DMS114 treated with DMSO at 0.1 percent for 48 hours (cell line): Measurements from ENCODE around the gene CTSH.
"Not testable (repeated sequence)": the region's sequence is repeated elsewhere in the genome, so short reads cannot be mapped to it uniquely, and the experiment has no call there.

Experiments used
- DNase-seq: peaks from one replicate; lab custom pipeline; 2025; ENCODE audit not compliant: unreplicated experiment; lab: John Stamatoyannopoulos, UW

CTSH gene

DNA sequence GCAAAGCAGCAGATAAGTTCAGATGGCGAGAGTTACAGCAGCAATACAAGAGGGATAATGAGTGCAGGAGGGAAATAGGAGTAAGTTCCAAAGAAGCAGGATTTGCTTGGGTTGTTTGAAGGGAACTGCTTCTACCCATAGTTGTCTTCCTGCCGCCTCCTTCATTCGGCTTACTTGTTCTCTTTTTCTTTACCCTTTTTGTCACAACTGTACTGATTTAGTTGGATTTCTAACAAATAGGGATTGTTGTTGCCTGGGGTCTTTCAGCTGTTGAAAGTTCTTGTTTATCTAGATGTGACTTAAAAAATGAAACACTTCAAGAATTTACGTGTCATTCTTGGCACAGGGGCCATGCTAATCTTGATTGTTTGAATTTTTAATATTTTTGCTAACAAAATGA, 46.3 kb downstream of the CTSH start:
- DNase-seq = no peak

DNA sequence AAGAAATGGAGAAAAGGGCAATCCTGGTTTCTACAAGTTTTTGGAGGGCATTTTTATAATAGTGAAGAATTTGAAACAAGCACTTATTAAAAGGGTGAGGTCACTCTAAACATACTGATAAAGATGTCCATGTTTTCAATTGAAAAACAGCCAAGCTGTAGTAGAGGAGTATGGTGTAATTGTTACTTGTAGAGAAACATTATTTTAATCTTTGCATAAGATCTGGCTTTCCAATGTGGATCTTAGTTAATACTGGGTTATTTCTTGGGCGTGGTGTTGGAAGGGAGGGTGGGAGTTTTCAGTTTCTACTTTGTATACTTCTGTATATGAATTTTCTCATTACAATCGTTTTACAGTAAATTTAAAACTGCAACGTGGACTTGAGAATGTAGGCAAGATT, 49.4 kb downstream of the CTSH start:
- no peak for DNase-seq

DNA sequence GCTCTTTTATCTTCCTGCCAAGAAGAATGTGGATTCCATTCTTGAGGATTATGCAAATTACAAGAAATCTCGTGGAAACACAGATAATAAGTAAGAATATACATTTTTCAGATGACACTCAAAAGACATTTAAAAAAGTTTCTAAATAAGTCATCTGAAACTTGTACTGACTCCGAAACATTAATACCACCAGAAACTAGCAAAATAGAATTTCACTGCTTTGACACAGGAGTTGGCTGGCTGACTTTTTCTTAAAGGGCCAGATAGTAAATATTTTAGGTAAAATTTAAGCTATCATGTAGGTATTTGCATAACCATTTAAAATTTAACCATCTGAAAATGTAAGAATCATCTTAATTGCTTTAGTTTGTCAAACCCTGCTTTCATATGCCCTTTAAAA, 51.3 kb downstream of the CTSH start:
- DNase-seq = no peak

DNA sequence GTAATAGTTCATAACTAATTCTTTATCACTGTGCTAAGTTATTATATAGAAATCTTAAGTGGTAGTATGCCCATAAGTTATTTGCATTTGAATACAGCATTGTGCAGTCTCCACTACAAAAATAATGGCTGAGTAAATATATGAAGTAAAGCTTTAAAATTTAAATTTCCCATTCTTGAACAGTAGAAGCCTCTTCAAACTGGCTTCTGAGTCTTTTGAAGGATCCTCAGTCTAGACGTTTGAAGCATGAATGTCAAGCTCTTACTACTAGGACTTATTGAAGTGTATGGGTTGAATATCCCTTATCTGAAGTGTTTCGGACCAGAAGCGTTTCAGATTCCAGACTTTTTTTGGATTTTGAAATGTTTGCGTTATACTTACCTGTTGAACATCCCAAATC, 55.8 kb downstream of the CTSH start:
- no peak for DNase-seq

DNA sequence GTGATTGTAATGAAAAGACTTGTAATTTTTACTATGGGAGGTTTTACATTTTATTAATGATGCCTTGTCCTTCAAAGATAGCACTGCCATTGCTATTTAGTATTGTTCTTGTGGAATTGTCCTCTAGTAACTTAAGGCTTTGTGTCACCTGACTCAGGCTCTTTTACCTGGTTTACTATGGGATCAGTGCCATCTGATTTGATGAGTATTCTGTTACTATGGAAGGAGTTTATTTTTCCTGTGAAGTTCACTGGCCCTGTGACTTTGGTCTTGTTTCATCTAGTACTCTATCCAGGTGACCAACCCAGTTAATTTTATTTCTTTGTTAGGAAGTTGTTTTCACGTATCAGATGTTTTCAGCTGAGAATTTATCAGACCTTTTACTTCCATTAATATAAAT, 63.2 kb downstream of the CTSH start:
- no peak for DNase-seq

DNA sequence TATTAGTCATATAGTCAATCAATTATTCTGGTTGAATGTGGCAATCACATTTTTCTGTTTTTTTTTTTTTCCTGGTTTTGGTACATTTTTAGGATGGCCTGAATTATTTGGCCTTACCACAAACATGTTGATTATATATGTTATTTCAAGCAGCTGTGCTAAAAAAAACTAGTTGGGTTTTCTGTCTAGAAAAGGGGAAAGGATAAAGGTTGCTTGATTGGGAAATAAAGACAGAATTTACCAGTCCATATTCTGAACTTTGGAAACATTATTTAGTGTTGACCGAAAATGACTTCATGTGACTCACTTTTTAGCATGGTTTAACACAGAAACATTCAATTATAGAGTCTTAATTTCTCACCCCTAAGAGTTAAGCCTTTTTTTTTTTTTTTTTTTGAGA, 64.0 kb downstream of the CTSH start:
- no peak for DNase-seq

DNA sequence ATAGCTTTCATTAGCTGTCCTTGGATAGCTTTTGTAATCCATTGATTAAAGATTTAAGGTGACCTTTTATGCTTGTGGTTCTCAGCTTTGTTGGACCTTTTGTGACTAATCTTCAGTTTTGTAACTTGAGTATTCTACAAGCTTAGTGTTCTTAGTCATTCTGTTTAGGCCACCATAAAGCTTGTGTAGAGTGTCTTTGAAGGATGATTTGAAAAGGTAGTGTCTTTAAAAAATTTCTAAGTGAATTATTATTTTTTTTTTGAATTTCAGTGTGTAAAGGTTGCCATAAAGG, 64.7 kb downstream of the CTSH start:
- no peak for DNase-seq

DNA sequence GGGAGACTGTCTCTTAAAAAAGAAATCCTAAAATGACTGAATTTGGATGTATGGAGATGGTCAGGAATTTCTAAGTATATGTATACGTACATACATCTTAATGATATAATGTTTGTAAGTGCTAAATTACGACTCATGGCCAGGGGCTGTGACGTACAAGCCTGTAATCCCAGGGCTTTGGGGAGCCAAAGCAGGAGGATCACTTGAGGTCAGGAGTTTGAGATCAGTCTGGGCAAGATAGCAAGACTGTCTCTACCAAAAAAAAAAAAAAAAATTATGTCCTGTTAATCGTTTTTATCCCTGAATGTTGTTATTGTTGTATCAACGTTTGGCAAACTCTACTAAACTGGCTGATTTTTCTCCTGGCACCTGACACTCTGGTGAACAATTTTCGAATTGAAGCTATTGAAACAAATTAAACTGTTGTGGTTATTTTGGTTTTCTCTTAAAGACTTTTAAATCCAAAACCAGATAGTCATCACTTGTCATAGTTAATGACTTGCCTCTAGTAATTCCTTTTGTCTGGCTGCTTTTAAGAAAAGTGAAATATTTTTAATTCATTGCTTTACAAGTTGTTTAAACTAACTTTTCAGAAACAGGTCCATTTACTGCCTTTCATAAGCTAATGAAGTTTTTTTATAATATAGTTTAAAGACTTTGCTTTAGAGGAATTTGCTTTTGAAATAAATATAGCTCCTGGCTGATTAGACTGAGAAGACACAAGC, 65.2 kb downstream of the CTSH start:
- DNase-seq = no peak

DNA sequence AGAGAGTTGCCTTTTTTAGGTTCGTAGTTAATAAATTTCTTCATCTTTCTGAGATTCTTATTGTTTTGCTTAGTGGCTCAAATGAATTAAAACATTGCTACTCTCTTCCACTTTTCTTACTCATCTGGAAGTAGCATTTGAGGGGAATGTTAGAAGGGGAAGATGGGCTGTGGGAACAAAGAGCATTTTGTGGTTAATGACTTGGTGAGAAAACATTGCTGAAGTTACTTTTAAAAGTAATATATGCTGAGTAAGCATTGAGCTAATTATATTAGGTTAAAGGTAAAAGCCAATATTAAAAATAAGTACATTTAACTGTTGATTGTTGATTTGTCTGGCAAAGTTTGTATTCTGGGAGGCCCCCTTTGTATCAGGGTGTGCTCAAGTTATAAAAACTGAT, 66.5 kb downstream of the CTSH start:
- no peak for DNase-seq

DNA sequence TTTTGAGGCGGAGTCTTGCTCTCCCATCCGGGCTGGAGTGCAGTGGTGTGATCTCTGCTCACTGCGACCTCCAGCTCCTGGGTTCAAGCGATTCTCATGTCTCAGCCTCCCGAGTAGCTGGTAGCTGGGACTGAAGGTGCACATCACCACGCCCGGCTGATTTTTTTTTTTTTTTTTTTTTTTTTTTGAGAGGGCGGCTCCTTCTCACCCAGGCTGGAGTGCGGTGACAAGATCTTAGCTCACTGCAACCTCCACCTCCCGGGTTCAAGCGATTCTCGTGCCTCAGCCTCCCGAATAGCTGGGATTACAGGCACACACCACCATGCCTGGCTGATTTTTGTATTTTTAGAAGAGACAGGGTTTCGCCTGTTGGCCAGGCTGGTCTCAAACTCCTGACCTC, 67.9 kb downstream of the CTSH start:
- not testable (repeated sequence) for DNase-seq

DNA sequence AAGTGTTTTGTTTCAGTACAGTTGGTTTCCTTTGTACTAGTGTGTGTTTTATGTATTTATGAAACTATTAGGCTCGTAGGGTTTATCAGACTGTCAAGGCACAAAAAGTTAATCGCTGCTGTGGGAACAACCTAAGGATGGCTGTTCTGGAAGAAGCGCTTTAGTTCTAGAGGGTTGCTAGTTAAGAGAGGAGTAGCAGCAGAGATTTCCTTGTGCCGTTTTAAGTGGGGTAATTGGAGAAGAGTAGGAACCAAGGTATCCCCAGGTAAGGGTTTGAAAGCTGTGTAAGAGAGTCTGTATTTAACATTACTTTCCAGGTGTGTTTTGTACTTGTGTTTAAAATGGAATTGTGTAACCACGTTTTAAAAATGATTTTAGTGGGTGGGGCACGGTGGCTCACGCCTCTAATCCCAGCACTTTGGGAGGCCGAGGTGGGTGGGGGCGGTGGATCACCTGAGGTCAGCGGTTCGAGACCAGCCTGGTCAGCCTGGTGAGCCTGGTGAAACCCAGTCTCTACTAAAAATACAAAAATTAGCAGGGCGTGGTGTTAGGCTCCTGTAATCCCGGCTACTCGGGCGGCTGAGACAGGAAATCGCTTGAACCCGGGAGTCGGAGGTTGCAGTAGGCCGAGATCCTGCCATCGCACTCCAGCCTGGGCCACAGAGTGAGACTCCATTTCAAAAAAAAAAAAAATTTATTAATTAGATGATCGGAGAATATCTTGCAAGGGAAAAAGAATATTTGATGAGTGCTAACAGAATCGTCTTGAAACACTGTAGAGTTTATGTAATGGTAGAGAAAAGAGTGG, 69.5 kb downstream of the CTSH start:
- DNase-seq = peak; percentile 32

DNA sequence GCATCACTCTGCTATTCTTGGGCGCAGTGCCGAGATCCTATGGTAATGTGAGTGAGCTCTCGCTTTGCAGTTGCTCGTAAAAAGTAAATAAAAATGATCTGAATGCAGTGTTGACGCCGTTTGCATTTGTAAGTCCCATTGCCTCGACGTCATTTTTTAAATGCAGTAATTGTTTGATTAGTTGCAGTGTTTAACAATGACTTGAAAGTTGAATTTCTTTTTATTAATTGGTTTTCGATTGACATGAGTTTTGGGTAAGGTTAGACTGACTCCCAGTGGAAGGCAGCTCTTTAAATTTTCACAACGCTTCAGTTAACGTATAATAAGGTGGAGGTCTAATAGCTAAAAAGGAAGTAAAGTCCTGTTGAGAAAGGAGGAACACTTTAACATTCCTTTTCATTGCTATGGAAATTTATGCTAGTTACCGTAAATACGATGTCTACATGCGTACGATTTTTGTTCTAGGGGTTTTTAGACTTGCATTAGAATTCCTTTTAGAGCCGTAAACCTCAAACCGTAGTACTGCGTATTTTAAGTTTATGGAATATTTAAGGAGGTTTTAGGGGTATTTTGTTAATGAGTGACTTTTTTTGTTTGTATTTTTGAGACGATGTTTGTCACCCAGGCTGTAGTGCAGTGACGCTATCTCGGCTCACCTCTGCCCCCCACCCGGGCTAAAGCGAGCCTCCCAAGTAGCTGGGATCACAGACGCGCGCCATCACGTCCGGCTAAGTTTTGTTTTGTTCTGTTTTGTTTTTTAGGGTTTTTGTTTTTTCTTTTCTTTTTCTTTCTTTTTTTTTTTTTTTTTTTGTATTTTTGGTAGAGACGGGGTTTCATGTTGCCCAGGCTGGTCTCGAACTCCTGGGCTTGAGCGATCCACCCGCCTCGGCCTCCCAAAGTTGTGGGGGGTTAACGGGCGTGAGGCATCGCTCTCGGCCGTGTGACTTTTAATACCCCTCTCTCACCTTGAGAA, 70.8 kb downstream of the CTSH start:
- no peak for DNase-seq

DNA sequence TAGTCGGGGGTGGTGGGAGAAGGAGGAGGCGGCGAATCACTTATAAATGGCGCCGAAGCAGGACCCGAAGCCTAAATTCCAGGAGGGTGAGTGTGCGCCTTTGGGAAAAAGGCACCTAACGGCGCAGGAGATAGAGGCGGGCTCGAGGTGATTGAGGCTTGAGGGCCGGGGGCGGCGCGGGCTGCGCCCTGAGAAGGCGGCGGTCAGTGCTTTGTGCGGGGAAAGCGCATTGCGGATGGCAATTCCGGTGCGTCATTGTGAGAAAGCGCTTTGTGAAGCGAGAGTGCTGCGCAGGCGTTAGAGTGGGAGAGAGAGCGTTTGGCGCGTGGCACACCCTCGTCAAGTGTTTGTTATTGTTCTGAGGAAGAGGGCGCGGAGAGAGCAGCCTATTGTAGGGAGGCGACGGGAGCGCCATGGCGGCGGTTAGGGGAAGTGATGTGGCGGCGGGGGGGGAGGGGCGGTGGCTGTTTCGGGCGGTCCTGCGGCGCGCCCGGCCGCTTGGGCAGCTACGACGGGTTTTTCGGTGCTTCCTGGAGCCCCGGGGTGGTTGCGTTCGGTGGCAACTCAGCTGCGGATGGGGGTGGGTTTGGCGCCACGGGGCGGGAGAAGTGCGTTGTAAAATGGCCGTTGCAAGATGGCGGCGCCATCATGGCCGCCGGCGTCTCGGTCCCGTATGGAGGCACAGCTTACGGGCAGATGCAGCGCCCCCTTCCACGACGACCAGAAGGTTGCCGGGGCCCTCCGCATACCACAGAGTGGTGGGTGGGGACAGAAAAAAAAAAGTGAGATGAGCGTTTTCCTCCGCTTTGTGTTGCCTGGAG, 71.7 kb downstream of the CTSH start:
- DNase-seq = peak; percentile 88

DNA sequence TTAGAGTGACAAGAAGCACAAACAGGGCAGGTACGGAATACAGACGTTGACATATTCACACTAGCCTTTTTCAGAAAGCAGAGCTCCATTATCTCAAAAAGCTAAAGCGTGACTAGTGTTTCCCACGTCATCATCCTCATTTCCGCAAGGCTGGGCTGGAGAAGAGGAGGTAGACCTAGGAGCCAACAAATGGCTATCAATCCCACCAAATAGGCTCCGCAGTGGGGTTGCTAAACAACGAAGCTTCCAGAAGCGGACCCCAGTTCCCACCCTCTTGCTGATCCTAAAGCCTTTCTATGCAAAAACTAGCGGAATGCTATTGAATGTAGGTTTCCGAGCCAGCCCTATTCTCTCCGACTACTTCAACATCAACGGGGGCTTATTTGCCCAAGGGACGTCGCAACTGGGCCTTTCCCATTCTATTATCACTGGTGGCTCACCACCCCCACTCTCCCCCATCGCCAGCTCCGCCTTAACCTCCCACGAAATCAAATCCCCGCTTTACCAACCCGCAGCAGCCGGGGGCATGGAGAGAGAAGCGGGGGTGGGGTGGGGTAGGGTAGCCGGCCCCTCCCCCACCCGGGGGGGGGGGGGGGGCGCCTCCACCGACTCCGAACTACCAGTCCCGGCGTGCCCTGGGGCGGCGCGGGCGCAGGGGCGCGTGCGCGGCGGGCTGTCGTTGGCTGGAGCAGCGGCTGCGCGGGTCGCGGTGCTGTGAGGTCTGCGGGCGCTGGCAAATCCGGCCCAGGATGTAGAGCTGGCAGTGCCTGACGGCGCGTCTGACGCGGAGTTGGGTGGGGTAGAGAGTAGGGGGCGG, 72.5 kb downstream of the CTSH start, which contains the start of gene MORF4L1:
Gene MORF4L1, plus strand, starts transcription at position 736 of the 817 bp plus-strand sequence. CDS start 128 bp downstream, outside the sequence.
- DNase-seq = peak; percentile 93

DNA sequence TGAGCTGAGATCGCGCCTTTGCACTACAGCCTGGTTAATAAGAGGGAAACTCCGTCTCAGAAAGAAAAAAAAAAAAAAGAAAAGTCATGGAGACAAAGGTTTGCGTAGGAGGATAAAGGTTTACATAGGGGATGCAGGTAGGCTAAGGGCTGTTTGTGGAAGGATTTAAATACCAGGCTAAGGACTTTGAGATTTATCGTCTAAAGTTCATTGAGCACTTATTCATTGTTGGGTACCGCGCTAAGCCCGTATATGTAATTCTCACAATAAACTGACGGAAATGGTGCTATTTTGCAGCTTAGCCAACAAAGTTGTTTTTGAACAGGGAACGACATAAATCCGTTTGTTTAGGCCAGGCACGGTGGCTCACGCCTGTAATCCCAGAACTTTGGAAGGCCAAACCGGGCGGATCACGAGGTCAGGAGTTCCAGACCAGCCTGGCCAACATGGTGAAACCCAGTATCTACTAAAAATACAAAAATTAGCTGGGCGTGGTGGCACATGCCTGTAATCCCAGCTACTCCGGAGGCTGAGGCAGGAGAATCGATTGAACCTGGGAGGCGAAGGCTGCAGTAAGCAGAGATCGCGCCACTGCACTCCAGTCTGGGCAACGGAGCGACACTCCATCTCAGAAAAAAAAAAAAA, 73.2 kb downstream of the CTSH start:
- DNase-seq = not testable (repeated sequence)
